HG03045 (cell line): Measurements from ENCODE around the gene SDK1.

Source experiments
- ATAC-seq: cut with Tn5 transposase; IDR thresholded peaks from one replicate; pipeline ENCODE4 v1.9.1; 2021; ENCODE audit warnings: mild to moderate bottlenecking, moderate library complexity; ENCODE audit not compliant: unreplicated experiment

Gene SDK1

GRCh38 chr7:4178916-4179687, 878.0 kb downstream of the SDK1 start:
- no peak for ATAC-seq

- ATAC-seq: no peak
These were observed 878.8 kb downstream of the SDK1 start for GRCh38 chr7:4179688-4180380.

- ATAC-seq: no peak
These were observed 880.4 kb downstream of the SDK1 start for GRCh38 chr7:4181446-4181845.

GRCh38 chr7:4182605-4183300, 881.7 kb downstream of the SDK1 start:
- no peak for ATAC-seq

- no peak for ATAC-seq
These were observed 883.6 kb downstream of the SDK1 start for GRCh38 chr7:4184653-4185052.

GRCh38 chr7:4185136-4185535, 884.1 kb downstream of the SDK1 start:
- ATAC-seq: no peak

GRCh38 chr7:4185721-4186512, 884.9 kb downstream of the SDK1 start:
- no peak for ATAC-seq

GRCh38 chr7:4186513-4186780, 885.4 kb downstream of the SDK1 start:
- ATAC-seq: no peak

GRCh38 chr7:4188651-4189050, 887.6 kb downstream of the SDK1 start:
- no peak for ATAC-seq

GRCh38 chr7:4189131-4189570, 888.1 kb downstream of the SDK1 start:
- no peak for ATAC-seq

GRCh38 chr7:4190010-4190981, 889.2 kb downstream of the SDK1 start:
- no peak for ATAC-seq

GRCh38 chr7:4191046-4191445, 890.0 kb downstream of the SDK1 start:
- no peak for ATAC-seq

- ATAC-seq: no peak
These were observed 890.5 kb downstream of the SDK1 start for GRCh38 chr7:4191525-4191924.

GRCh38 chr7:4195660-4196059, 894.6 kb downstream of the SDK1 start:
- no peak for ATAC-seq

- ATAC-seq: no peak
These were observed 895.2 kb downstream of the SDK1 start for GRCh38 chr7:4196121-4196819.

- no peak for ATAC-seq
These were observed 897.2 kb downstream of the SDK1 start for GRCh38 chr7:4198301-4198700.

- no peak for ATAC-seq
These were observed 899.6 kb downstream of the SDK1 start for GRCh38 chr7:4200546-4201094.

- no peak for ATAC-seq
These were observed 900.5 kb downstream of the SDK1 start for GRCh38 chr7:4201566-4201965.

- no peak for ATAC-seq
These were observed 901.2 kb downstream of the SDK1 start for GRCh38 chr7:4202154-4202736.
